PFSK-1 (cell line): ENCODE data around the gene ECHDC1.

Experiments used
- FOXP2 ChIP-seq: optimal IDR thresholded peaks from 2 replicates; pipeline ENCODE3; 2011; ENCODE audit warnings: borderline replicate concordance, control low read depth, inconsistent platforms; ENCODE audit not compliant: insufficient read depth; ENCODE audit errors: extremely low read length, extremely low read depth
- POLR2AphosphoS5 ChIP-seq: IDR thresholded peaks from 2 replicates; pipeline ENCODE4 v1.6.1; 2012; ENCODE audit warnings: low read depth, mild to moderate bottlenecking, control low read depth, low read length, moderate library complexity
- REST ChIP-seq, 2 experiments: IDR thresholded peaks; 2 replicates each; pipeline versions ENCODE4 v1.6.1 to v1.8.0; 2011 to 2012; ENCODE audit warnings: low read depth in 2 of 2, low read length in 2 of 2, control low read depth in 1 of 2, inconsistent platforms in 1 of 2, mild to moderate bottlenecking in 1 of 2, moderate library complexity in 1 of 2; ENCODE audit not compliant: insufficient read depth in 1 of 2
- SIN3A ChIP-seq: IDR thresholded peaks from 2 replicates; pipeline ENCODE4 v1.6.1; 2012; ENCODE audit warnings: mild to moderate bottlenecking, low read length, moderate library complexity, borderline replicate concordance; ENCODE audit not compliant: insufficient read depth
- TAF1 ChIP-seq: IDR thresholded peaks from 2 replicates; pipeline ENCODE4 v1.6.1; 2012; ENCODE audit warnings: low read length, control low read depth, borderline replicate concordance; ENCODE audit not compliant: insufficient read depth

- TF ChIP-seq TAF1 (no peak), POLR2AphosphoS5 (no peak), SIN3A (no peak), REST (IDR thresholded peaks at IDR 0.05; ENCODE audit: insufficient read depth in 1 of 2, low read depth in 2 of 2, low read length in 2 of 2) (no peak), FOXP2 (no peak)
Measured at GRCh38 chr6:127383988-127384387, 40.6 kb upstream of the ECHDC1 start.
